ENCODE results near the gene TNNT3. TPM values are rescaled to one million over a fixed set of nuclear protein-coding genes. Genes with fewer than 3 reads are reported as not detected.

The TNNT3 gene
- 10.1 TPM for total RNA-seq

GRCh38 chr11:1919391-1920127, at the start of gene TNNT3:
Gene TNNT3, plus strand, starts transcription at chr11:1919703. Its CDS starts 3,172 bp downstream, at chr11:1922875.
- Histone ChIP-seq H3K4me3 (no peak within 1 kb of the TSS), H3K36me3 (no peaks in the 10 kb centered on the region), H3K4me1 (no peaks in the 10 kb centered on the region), H3K27ac (no peak within 1 kb of the TSS), H3K27me3 (no peaks in the 10 kb centered on the region), H3K9me3 (no peaks in the 10 kb centered on the region)
- TF ChIP-seq, protein P1, sequence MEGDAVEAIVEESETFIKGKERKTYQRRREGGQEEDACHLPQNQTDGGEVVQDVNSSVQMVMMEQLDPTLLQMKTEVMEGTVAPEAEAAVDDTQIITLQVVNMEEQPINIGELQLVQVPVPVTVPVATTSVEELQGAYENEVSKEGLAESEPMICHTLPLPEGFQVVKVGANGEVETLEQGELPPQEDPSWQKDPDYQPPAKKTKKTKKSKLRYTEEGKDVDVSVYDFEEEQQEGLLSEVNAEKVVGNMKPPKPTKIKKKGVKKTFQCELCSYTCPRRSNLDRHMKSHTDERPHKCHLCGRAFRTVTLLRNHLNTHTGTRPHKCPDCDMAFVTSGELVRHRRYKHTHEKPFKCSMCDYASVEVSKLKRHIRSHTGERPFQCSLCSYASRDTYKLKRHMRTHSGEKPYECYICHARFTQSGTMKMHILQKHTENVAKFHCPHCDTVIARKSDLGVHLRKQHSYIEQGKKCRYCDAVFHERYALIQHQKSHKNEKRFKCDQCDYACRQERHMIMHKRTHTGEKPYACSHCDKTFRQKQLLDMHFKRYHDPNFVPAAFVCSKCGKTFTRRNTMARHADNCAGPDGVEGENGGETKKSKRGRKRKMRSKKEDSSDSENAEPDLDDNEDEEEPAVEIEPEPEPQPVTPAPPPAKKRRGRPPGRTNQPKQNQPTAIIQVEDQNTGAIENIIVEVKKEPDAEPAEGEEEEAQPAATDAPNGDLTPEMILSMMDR (IDR thresholded peaks at IDR 0.05) = peak in 1 of 3 experiments; percentile 12
- DNase-seq (ENCODE audit: low spot score in 2 of 2) = no peak
- intact Hi-C loops (cut with DNase I) = loop anchor here (2.0 to 5.0 kb wide), 2 partner anchors 37 to 83 kb away; no protein-coding TSS in a partner anchor

DNA sequence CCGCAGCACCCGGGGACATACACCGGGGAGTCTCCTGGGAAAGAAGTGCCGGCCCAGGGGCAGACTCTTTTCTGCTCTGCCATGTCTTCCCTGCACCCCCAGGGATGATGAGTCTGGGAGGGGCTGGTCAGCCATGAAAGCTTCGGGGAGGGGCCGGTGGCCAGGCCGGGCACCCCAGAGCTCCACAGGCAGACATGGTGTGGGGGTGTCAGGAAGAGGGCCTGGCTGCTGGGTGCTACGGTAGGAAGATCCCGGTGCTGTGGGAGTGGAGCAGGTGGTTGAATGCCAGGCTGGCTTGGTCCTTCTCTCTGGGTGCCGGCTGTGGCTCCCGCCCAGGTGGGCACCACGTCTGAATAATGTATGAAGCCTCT, 49.2 kb upstream of the TNNT3 start:
- no peak for DNase-seq (ENCODE audit: low spot score in 2 of 2)
- intact Hi-C loops (cut with DNase I) = no loop called here
- Histone ChIP-seq H3K27me3 (no peaks in the 10 kb centered on the region), H3K36me3 (no peaks in the 10 kb centered on the region), H3K4me3 (peak overlapping the region; percentile 54 to 58), H3K27ac (peak overlapping the region; percentile 57 to 58), H3K4me1 (peaks cover 16 to 58% of the 10 kb centered on the region in 2 donors), H3K9me3 (no peaks in the 10 kb centered on the region)
- TF ChIP-seq, protein P1 (IDR thresholded peaks at IDR 0.05) = no peak

GRCh38 chr11:1870721-1871466, 48.6 kb upstream of the TNNT3 start:
- Histone ChIP-seq H3K4me3 (peak overlapping the region; percentile 54 to 58), H3K4me1 (peaks cover 13 to 55% of the 10 kb centered on the region in 2 donors), H3K9me3 (no peaks in the 10 kb centered on the region), H3K27ac (peak overlapping the region; percentile 57 to 58), H3K36me3 (no peaks in the 10 kb centered on the region), H3K27me3 (no peaks in the 10 kb centered on the region)
- TF ChIP-seq, protein P1 (IDR thresholded peaks at IDR 0.05) = no peak
- intact Hi-C loops (cut with DNase I) = no loop called here
- no peak for DNase-seq (ENCODE audit: low spot score in 2 of 2)

DNA sequence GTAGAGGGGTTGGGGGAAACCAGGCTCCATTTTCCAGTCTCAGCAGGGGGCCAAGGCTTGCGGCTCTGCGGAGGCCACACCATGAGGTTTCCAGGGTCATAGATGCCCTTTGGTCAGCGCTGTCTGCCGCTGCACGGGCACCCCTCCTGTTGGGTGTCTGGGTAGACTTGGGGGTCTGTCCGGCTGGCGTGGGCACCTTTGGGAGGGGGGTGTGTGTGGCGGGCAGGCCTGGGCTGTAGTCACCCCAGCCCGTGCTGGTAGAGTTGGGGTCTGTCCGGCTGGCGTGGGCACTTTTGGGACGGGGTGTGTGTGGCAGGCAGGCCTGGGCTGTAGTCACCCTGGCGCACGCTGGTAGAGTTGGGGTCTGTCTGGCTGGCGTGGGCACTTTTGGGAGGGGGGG, 48.0 kb upstream of the TNNT3 start:
- peak overlapping the region; percentile 54 to 58 for H3K4me3 ChIP-seq
- no peaks in the 10 kb centered on the region for H3K36me3 ChIP-seq
- no peaks in the 10 kb centered on the region for H3K27me3 ChIP-seq
- TF ChIP-seq, protein P1 (IDR thresholded peaks at IDR 0.05) = no peak
- DNase-seq (ENCODE audit: low spot score in 2 of 2) = no peak
- H3K9me3 ChIP-seq = no peaks in the 10 kb centered on the region
- peaks cover 13 to 59% of the 10 kb centered on the region in 2 donors for H3K4me1 ChIP-seq
- peak overlapping the region; percentile 40 to 57 for H3K27ac ChIP-seq
- intact Hi-C loops (cut with DNase I) = no loop called here

- peak overlapping the region in 1 of 2 donors; percentile 36 for H3K4me3 ChIP-seq
- H3K36me3 ChIP-seq = no peaks in the 10 kb centered on the region
- no peaks in the 10 kb centered on the region for H3K9me3 ChIP-seq
- no peak for DNase-seq (ENCODE audit: low spot score in 2 of 2)
- H3K27ac ChIP-seq = peak overlapping the region; percentile 56 to 57
- no peaks in the 10 kb centered on the region for H3K27me3 ChIP-seq
- TF ChIP-seq, protein P1 (IDR thresholded peaks at IDR 0.05) = no peak
- H3K4me1 ChIP-seq = peaks cover 16 to 62% of the 10 kb centered on the region in 2 donors
- intact Hi-C loops (cut with DNase I) = no loop called here
Observed at GRCh38 chr11:1872267-1872985, 47.1 kb upstream of the TNNT3 start.
